ENCODE measurements around the gene PLEKHD1.

PLEKHD1 gene

DNA sequence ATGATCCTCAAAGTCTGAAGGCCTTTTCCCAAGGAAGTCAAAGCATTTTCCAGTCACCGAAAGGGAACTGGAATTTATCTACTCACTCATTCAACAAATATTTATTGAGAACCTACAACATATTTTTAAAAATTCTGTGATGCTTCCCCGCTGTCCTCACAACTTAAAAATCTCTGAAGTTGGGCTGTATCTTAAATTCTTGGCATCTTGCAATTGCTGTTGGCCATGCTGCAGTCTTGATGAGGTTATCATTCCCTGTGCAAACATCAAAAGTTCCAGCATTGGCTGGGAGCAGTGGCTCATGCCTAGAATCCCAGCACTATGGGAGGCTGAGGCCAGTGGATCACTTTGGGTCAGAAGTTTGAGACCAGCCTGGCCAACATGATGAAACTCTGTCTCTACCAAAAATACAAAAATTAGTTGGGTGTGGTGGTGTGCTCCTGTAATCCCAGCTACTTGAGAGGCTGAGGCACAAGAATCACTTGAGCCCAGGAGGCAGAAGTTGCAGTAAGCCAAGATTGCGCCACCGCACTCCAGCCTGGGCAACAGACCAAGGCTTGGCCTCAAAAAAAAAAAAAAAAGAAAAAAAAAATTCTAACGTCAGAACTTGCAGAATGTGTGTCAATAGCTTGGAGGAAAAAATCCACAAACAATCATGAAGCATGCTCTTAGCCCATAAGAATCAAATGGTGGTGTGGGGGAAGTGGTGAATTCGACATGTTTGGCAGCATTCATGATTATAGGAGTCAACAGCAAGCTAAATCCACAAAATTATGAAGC lies 55.3 kb downstream of the PLEKHD1 start:
- peak; percentile 22 for DNase-seq (ENCODE audit: low read depth, low spot score)
- in situ Hi-C loops (cut with HindIII; ENCODE audit: low sequenced_read_pairs), result no loop called here
- TF ChIP-seq CTCF (IDR thresholded peaks at IDR 0.05; ENCODE audit: low read depth, low read length), result no peak
- H3K4me3 ChIP-seq (ENCODE audit: low read depth, low read length), result no peak overlapping the region

GRCh38 chr14:69540654-69541335 lies 56.3 kb downstream of the PLEKHD1 start:
- no peak for TF ChIP-seq CTCF (IDR thresholded peaks at IDR 0.05; ENCODE audit: low read depth, low read length)
- DNase-seq (ENCODE audit: low read depth, low spot score), result no peak
- in situ Hi-C loops (cut with HindIII; ENCODE audit: low sequenced_read_pairs), result no loop called here
- H3K4me3 ChIP-seq (ENCODE audit: low read depth, low read length), result no peak overlapping the region

DNA sequence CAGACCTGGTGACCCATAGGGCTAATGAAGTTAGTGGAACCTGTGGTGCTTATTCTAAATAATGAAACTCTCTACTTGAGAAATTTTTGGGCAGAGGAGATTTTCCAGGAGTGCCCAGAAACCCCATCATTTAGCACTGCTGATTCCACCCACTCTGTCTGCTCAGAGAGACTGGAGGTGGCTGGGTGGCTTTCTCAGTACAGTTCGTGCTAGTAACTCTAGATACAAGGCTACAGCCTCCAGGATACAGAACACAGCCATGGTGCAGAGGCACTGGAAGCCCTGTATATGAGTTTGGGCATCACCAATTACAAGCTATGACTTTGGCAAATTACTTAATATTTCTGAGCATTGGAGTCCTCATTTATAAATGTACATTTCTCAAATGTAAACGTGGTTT lies 57.8 kb downstream of the PLEKHD1 start:
- DNase-seq (ENCODE audit: low read depth, low spot score), result no peak
- H3K4me3 ChIP-seq (ENCODE audit: low read depth, low read length), result no peak overlapping the region
- in situ Hi-C loops (cut with HindIII; ENCODE audit: low sequenced_read_pairs), result no loop called here
- no peak for TF ChIP-seq CTCF (IDR thresholded peaks at IDR 0.05; ENCODE audit: low read depth, low read length)

DNA sequence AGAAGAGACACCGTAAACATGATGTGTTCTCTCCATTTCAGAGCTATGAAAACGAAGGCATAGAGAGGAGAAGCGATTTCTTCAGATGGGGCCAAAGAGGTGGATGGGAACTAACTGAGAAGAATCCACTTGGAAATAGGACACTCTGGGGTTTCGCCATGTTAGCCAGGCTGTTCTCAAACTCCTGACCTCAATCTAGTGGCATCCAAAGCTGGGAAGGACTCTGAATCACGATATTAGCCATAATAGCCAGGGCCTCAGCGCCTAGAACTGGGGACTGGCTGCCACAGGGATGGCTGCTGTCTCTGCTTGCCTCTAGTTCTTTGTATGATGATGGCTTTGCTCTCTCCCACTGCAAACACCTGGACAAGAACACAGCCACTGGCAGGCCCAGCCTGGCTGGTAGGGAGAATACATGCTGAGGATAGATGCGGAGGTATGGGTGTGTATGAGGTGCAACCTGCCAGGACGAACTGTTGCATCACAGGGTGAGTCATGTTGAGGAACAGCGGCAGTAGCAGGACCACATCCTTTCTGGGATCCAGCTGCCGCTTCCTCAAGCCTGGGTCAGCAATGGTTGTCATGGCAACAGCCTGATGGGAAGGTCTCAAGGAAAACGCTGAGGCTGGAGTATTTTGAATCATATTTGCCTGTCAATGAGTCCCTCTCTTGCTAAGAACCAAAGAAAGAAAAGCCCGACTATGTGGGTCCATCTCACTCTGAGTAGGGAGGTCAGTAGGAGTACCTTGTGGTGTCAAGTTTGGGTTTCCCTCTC lies 59.0 kb downstream of the PLEKHD1 start:
- in situ Hi-C loops (cut with HindIII; ENCODE audit: low sequenced_read_pairs), result no loop called here
- no peak for TF ChIP-seq CTCF (IDR thresholded peaks at IDR 0.05; ENCODE audit: low read depth, low read length)
- peak; percentile 89 for DNase-seq (ENCODE audit: low read depth, low spot score)
- no peak overlapping the region for H3K4me3 ChIP-seq (ENCODE audit: low read depth, low read length)

DNA sequence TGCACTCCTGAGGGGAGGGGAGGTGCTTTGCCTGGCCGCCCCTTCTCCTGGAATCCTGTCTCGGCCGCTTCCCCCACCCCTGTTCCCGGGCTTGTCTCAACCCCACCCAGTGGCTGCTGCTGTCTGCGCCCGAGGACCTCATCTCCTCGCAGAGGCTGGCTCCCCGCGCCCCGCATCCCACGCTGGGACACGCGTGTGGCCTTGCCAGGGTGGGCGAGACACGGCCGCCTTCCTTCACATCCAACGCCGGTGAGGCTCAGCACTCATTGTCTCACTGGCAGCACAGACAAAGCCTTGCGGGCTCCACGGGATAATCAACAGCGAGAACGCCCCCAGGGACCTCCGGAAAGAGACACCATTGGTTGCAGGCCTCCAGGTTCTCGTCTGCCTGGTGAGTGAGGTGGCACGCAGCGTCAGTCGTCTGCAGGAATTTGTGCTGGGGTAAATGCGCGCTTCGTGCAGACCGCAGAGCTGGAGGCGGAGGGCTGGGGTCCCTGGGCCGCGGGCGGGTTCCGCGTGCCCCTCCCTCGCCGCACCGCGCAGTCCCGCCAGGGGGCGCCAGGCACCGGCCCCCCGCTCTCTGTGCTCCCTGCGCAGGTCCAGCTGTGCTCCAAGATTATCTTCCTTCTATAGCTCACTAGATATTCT lies 63.3 kb downstream of the PLEKHD1 start:
- TF ChIP-seq CTCF (IDR thresholded peaks at IDR 0.05; ENCODE audit: low read depth, low read length), result peak; percentile 71
- DNase-seq (ENCODE audit: low read depth, low spot score), result peak; percentile 9
- H3K4me3 ChIP-seq (ENCODE audit: low read depth, low read length), result peak overlapping the region; percentile 21
- in situ Hi-C loops (cut with HindIII; ENCODE audit: low sequenced_read_pairs), result no loop called here

DNA sequence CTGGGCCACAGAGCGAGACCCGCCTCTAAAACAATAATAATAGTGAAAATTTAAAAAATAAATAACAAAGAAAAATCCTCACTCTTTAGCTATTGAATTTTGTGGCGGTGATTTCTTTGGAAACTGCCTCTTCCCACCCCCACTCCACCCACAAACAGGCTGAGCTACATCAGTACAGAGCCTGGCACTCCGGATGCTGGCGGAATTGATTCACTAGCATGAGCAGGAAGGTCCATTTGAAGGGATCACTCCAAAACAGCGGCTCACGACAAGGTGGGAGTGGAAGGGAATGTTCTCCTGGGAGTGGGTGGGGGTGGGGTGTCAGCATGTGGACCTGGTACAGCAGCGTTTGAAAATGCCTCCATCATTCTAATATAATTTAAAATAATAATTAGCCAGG lies 64.0 kb downstream of the PLEKHD1 start:
- TF ChIP-seq CTCF (IDR thresholded peaks at IDR 0.05; ENCODE audit: low read depth, low read length), result no peak
- H3K4me3 ChIP-seq (ENCODE audit: low read depth, low read length), result no peak overlapping the region
- no peak for DNase-seq (ENCODE audit: low read depth, low spot score)
- in situ Hi-C loops (cut with HindIII; ENCODE audit: low sequenced_read_pairs), result no loop called here
